ENCODE results near the gene SCP2. TPM values are rescaled to one million over a fixed set of nuclear protein-coding genes. Genes with fewer than 3 reads are reported as not detected.

SCP2 gene
- total RNA-seq, 4 donors from 2014 or later = 114 to 311 (median 223) TPM

GRCh38 chr1:53051676-53052075 is 124.6 kb downstream of the SCP2 start:
- Histone ChIP-seq H3K9me3 (no peaks in the 10 kb centered on the region), H3K36me3 (peaks cover 0 to 40% (median 3%) of the 10 kb centered on the region in 4 donors), H3K4me1 (peaks cover 0 to 7% (median 5%) of the 10 kb centered on the region in 4 donors), H3K27me3 (no peaks in the 10 kb centered on the region), H3K27ac (no peak overlapping the region), H3K4me3 (no peak overlapping the region)
- TF ChIP-seq EP300 (IDR thresholded peaks at IDR 0.05; ENCODE audit: low read depth) = no peak
- intact Hi-C loops (cut with DNase I; ENCODE audit: low total_unique reads) = no loop called here
- in situ Hi-C loops (cut with MboI; ENCODE audit: low pct_ligation_motif_present in 1 of 4, low pct_unique_long_range_greater_than_20kb in 1 of 4, low sequenced_read_pairs in 3 of 4) = no loop called here
- WGBS, 2 donors (ENCODE audit: low coverage in 1 of 2) = 20 to 70% methylated on average over 1 of the region's 1 CpG
- DNase-seq = no peak

DNA sequence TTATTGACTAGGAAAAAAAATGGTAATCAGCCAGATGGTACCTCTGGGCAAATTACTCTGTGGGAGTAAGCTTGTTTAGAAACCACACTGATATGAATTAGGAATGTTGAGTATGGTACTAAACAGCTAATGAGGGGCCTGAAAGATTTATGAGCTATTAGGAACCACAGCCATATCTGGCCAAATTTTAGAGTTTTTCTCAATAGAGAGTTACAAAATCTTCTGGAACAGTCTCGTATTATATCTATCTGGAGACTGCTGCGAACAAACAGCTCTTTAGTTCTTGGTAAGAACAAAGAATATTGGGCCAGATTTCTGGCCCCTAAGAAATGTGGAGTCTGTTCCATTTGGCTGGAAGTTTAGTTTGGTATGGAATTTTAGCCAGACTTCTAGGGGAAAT is 130.1 kb downstream of the SCP2 start:
- Histone ChIP-seq H3K9me3 (no peaks in the 10 kb centered on the region), H3K4me3 (no peak overlapping the region), H3K27me3 (peaks cover 23% of the 10 kb centered on the region), H3K36me3 (peaks cover 0 to 13% (median 0%) of the 10 kb centered on the region in 4 donors), H3K27ac (peak overlapping the region in 3 of 4 donors; percentile 40 to 48 (median 44)), H3K4me1 (peaks cover 3 to 16% (median 7%) of the 10 kb centered on the region in 4 donors)
- intact Hi-C loops (cut with DNase I; ENCODE audit: low total_unique reads) = no loop called here
- in situ Hi-C loops (cut with MboI; ENCODE audit: low pct_ligation_motif_present in 1 of 4, low pct_unique_long_range_greater_than_20kb in 1 of 4, low sequenced_read_pairs in 3 of 4) = no loop called here
- WGBS, 2 donors (ENCODE audit: low coverage in 1 of 2) = 83 to 87% methylated on average over 2 of the region's 2 CpGs
- DNase-seq = no peak
- peak in 1 of 3 donors; percentile 8 for TF ChIP-seq POLR2AphosphoS5 (IDR thresholded peaks at IDR 0.05)
- no peak for TF ChIP-seq CTCF (IDR thresholded peaks at IDR 0.05)

GRCh38 chr1:53060579-53060978 is 133.5 kb downstream of the SCP2 start:
- peaks cover 3 to 22% (median 11%) of the 10 kb centered on the region in 4 donors for H3K4me1 ChIP-seq

DNA sequence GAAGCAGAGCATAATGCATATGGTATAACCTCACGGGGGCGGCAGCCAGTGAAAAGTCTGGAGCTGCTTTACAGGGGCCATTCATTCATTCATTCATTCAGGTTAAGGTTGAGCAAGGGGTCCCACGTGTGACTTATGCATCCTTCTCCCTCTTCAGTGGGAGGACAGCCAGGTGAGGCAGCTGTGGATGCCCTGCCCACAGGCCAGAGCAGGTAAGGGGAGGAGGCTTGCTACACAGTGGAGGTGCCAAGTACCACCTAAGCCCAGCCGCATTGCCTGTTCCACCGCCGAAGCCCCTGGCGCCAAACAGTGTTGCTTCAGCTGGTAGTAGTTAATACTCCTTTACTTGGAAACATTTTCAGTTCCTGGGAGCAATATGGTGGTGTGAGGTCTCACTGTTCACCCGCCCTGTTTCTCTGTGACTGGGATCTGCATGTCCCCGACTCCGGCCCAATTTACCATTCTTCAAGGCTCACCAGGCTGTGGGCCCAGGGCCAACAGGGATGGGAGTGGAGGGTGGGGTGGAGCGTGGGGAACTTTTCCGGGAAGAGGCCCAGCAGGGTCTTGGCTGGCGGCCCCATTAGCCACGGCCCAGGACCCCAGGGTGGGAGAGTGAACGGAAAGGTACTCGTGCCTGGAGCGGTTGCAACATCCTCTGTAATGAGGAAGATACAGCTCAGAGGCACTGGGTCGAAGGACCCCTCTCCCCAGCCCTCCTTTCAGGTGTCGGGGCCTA is 134.2 kb downstream of the SCP2 start:
- intact Hi-C loops (cut with DNase I; ENCODE audit: low total_unique reads) = loop anchor here (10.0 kb wide), 1 partner anchor 46 kb away; no protein-coding TSS in a partner anchor
- peak overlapping the region; percentile 33 to 65 (median 53) for H3K4me3 ChIP-seq
- in situ Hi-C loops (cut with MboI; ENCODE audit: low pct_ligation_motif_present in 1 of 4, low pct_unique_long_range_greater_than_20kb in 1 of 4, low sequenced_read_pairs in 3 of 4) = no loop called here

More at GRCh38 chr1:53060579-53060978, 133.5 kb downstream of the SCP2 start:
- DNase-seq = no peak
- H3K27me3 ChIP-seq = peaks cover 41% of the 10 kb centered on the region
- WGBS, 2 donors (ENCODE audit: low coverage in 1 of 2) = 50 to 78% methylated on average over 1 of the region's 1 CpG
- H3K36me3 ChIP-seq = no peaks in the 10 kb centered on the region
- H3K4me3 ChIP-seq = no peak overlapping the region
- intact Hi-C loops (cut with DNase I; ENCODE audit: low total_unique reads) (loop anchor here (10.0 kb wide), 1 partner anchor 46 kb away; no protein-coding TSS in a partner anchor), in situ Hi-C loops (cut with MboI; ENCODE audit: low pct_ligation_motif_present in 1 of 4, low pct_unique_long_range_greater_than_20kb in 1 of 4, low sequenced_read_pairs in 3 of 4) (no loop called here)
- TF ChIP-seq CTCF (IDR thresholded peaks at IDR 0.05) (no peak), POLR2A (IDR thresholded peaks at IDR 0.05) (no peak), POLR2AphosphoS5 (IDR thresholded peaks at IDR 0.05) (no peak), EP300 (IDR thresholded peaks at IDR 0.05; ENCODE audit: low read depth) (no peak)
- peak overlapping the region in 3 of 4 donors; percentile 69 to 78 (median 70) for H3K27ac ChIP-seq
- no peaks in the 10 kb centered on the region for H3K9me3 ChIP-seq

More for the DNA sequence above, 134.2 kb downstream of the SCP2 start:
- 49% methylated on average over 19 of the region's 19 CpGs; no CpG with 5 or more reads in 1 of the 2 donors for WGBS, 2 donors (ENCODE audit: low coverage in 1 of 2)
- Histone ChIP-seq H3K9me3 (no peaks in the 10 kb centered on the region), H3K4me1 (peaks cover 3 to 22% (median 11%) of the 10 kb centered on the region in 4 donors), H3K27me3 (peaks cover 41% of the 10 kb centered on the region), H3K27ac (peak overlapping the region; percentile 60 to 78 (median 70)), H3K36me3 (no peaks in the 10 kb centered on the region)
- TF ChIP-seq EP300 (IDR thresholded peaks at IDR 0.05; ENCODE audit: low read depth) (no peak), POLR2A (IDR thresholded peaks at IDR 0.05) (no peak), CTCF (IDR thresholded peaks at IDR 0.05) (no peak), POLR2AphosphoS5 (IDR thresholded peaks at IDR 0.05) (no peak)
- no peak for DNase-seq
